Activated CD8-positive, alpha-beta memory T cell treated with anti-CD3 and anti-CD28 coated beads for 36 hours (primary cell): ENCODE measurements around the gene OR5AU1. TPM values are rescaled to one million over a fixed set of nuclear protein-coding genes. Genes with fewer than 3 reads are reported as not detected.

Source experiments
- CTCF ChIA-PET: fragments of 350-600 bp; sonication (Branson Sonifier 250); formaldehyde crosslinking; loops from one replicate; lab custom pipeline; 2021; ENCODE audit warnings: antibody characterized with exemption; lab: Charles Lee
- POLR2A ChIA-PET: fragments of 350-600 bp; sonication (Branson Sonifier 250); formaldehyde crosslinking; loops from one replicate; lab custom pipeline; 2021; ENCODE audit warnings: antibody characterized with exemption; lab: Charles Lee
- total RNA-seq, 2 experiments: library from RNA; stranded (reverse); gene quantifications; one replicate each; pipeline ENCODE4 v1.2.3, GENCODE V29; 2021

The OR5AU1 gene
- not detected for total RNA-seq

- POLR2A ChIA-PET = no interaction called here
These were observed at the start of gene OR5AU1 for GRCh38 chr14:21155963-21156362. OR5AU1 (minus strand) TSS chr14:21156063; CDS start chr14:21155872, 191 bp downstream.

GRCh38 chr14:21205026-21205677 lies 49.3 kb upstream of the OR5AU1 start:
- ChIA-PET CTCF (no interaction called here), POLR2A (no interaction called here)

More at GRCh38 chr14:21155963-21156362, at the start of gene OR5AU1:
- CTCF ChIA-PET = no interaction called here

GRCh38 chr14:21204167-21205025 lies 48.5 kb upstream of the OR5AU1 start:
- ChIA-PET POLR2A (no interaction called here), CTCF (interaction anchor here (1.1 kb wide), 1 partner anchor 15 kb away, joined by 3 read pairs; no protein-coding TSS in a partner anchor)

- POLR2A ChIA-PET = no interaction called here
- CTCF ChIA-PET = interaction anchor here (0.8 to 1.1 kb wide), 2 partner anchors 16 to 111 kb away, joined by 3 read pairs; no protein-coding TSS in a partner anchor
These were observed 47.8 kb upstream of the OR5AU1 start for GRCh38 chr14:21203470-21204166.

- CTCF ChIA-PET = interaction anchor here (0.8 to 1.1 kb wide), 2 partner anchors 17 to 110 kb away, joined by 3 read pairs; no protein-coding TSS in a partner anchor
- POLR2A ChIA-PET = no interaction called here
These were observed 46.8 kb upstream of the OR5AU1 start for GRCh38 chr14:21202463-21203358.

- CTCF ChIA-PET = no interaction called here
- POLR2A ChIA-PET = no interaction called here
These were observed 46.0 kb upstream of the OR5AU1 start for GRCh38 chr14:21201732-21202462.

GRCh38 chr14:21200752-21201461 lies 45.0 kb upstream of the OR5AU1 start:
- CTCF ChIA-PET = no interaction called here

GRCh38 chr14:21199611-21200560 lies 44.0 kb upstream of the OR5AU1 start:
- POLR2A ChIA-PET = no interaction called here
- CTCF ChIA-PET = no interaction called here

More at GRCh38 chr14:21200752-21201461, 45.0 kb upstream of the OR5AU1 start:
- POLR2A ChIA-PET = no interaction called here

GRCh38 chr14:21197418-21198205 lies 41.7 kb upstream of the OR5AU1 start:
- ChIA-PET POLR2A (no interaction called here), CTCF (no interaction called here)

- ChIA-PET CTCF (no interaction called here), POLR2A (interaction anchor here (0.8 kb wide), 1 partner anchor 607 kb away, joined by 4 read pairs; no protein-coding TSS in a partner anchor)
These were observed 38.7 kb upstream of the OR5AU1 start for GRCh38 chr14:21194597-21194996.

GRCh38 chr14:21192875-21193535 lies 37.1 kb upstream of the OR5AU1 start:
- ChIA-PET CTCF (no interaction called here), POLR2A (no interaction called here)

- POLR2A ChIA-PET = no interaction called here
These were observed 36.6 kb upstream of the OR5AU1 start for GRCh38 chr14:21192447-21192822.

GRCh38 chr14:21191809-21192446 lies 36.1 kb upstream of the OR5AU1 start:
- ChIA-PET CTCF (interaction anchor here (0.7 to 0.8 kb wide), 2 partner anchors 148 to 238 kb away, joined by 4 to 5 read pairs; no protein-coding TSS in a partner anchor), POLR2A (interaction anchor here (0.7 kb wide), 1 partner anchor 134 kb away, joined by 10 read pairs; no protein-coding TSS in a partner anchor)

More at GRCh38 chr14:21192447-21192822, 36.6 kb upstream of the OR5AU1 start:
- CTCF ChIA-PET = interaction anchor here (0.8 kb wide), 1 partner anchor 238 kb away, joined by 5 read pairs; no protein-coding TSS in a partner anchor

- CTCF ChIA-PET = interaction anchor here (0.7 to 0.8 kb wide), 2 partner anchors 147 to 239 kb away, joined by 4 to 5 read pairs; no protein-coding TSS in a partner anchor
- POLR2A ChIA-PET = interaction anchor here (0.7 kb wide), 1 partner anchor 134 kb away, joined by 10 read pairs; no protein-coding TSS in a partner anchor
These were observed 35.5 kb upstream of the OR5AU1 start for GRCh38 chr14:21191261-21191808.
